Neuronal stem cell (in vitro differentiated cells): Measurements from ENCODE around the gene SKA2.
"Not testable (repeated sequence)": the region's sequence is repeated elsewhere in the genome, so short reads cannot be mapped to it uniquely, and the experiment has no call there.

Source experiments
- DNase-seq: peaks from one replicate; pipeline ENCODE4 v3.0.0-alpha.2; 2013; ENCODE audit warnings: low spot score
- H2AFZ ChIP-seq: one replicate; pipeline ENCODE4 v1.6.1; 2013; ENCODE audit warnings: mild to moderate bottlenecking, low read length, inconsistent platforms
- H2AK5ac ChIP-seq: 2 replicates; pipeline ENCODE4 v1.6.1; 2013; ENCODE audit warnings: low read depth, mild to moderate bottlenecking, inconsistent platforms, low read length, moderate library complexity, mixed read lengths
- H2BK120ac ChIP-seq: 2 replicates; pipeline ENCODE4 v1.6.1; 2013; ENCODE audit warnings: low read depth, mild to moderate bottlenecking, inconsistent platforms, low read length, moderate library complexity, mixed read lengths
- H2BK12ac ChIP-seq: one replicate; pipeline ENCODE4 v1.6.1; 2013; ENCODE audit warnings: low read length, inconsistent platforms
- H2BK15ac ChIP-seq: 2 replicates; pipeline ENCODE4 v1.6.1; 2013; ENCODE audit warnings: mild to moderate bottlenecking, low read length, inconsistent platforms, mixed read lengths
- H2BK5ac ChIP-seq: one replicate; pipeline ENCODE4 v1.6.1; 2013; ENCODE audit warnings: inconsistent platforms, mild to moderate bottlenecking, low read length, moderate library complexity
- H3K14ac ChIP-seq: one replicate; pipeline ENCODE4 v1.6.1; 2013; ENCODE audit warnings: low read length, inconsistent platforms
- H3K18ac ChIP-seq: 2 replicates; pipeline ENCODE4 v1.6.1; 2013; ENCODE audit warnings: low read length, inconsistent platforms
- H3K23ac ChIP-seq: 2 replicates; pipeline ENCODE4 v1.6.1; 2013; ENCODE audit warnings: low read depth, mild to moderate bottlenecking, mixed read lengths, low read length, inconsistent platforms; ENCODE audit not compliant: poor library complexity
- H3K27ac ChIP-seq: replicated peaks from 3 replicates; pipeline ENCODE4 v1.5.1; 2013; ENCODE audit warnings: low read length, inconsistent platforms
- H3K27me3 ChIP-seq, 3 experiments: 2 replicates each; pipeline ENCODE4 v1.6.1; 2013; ENCODE audit warnings: low read length in 3 of 3, mild to moderate bottlenecking in 2 of 3, inconsistent platforms in 1 of 3, low read depth in 1 of 3, mixed read lengths in 1 of 3, moderate library complexity in 1 of 3; ENCODE audit not compliant: control insufficient read depth in 3 of 3, insufficient read depth in 3 of 3
- H3K36me3 ChIP-seq, 2 donors: replicated peaks in 1 of 2; 2 replicates each; pipeline ENCODE4 v1.6.1; 2013; ENCODE audit warnings: low read length in 2 of 2; ENCODE audit not compliant: control insufficient read depth in 2 of 2, insufficient read depth in 2 of 2
- H3K4ac ChIP-seq: 2 replicates; pipeline ENCODE4 v1.6.1; 2013; ENCODE audit warnings: inconsistent platforms, mild to moderate bottlenecking, low read length, moderate library complexity
- H3K4me1 ChIP-seq, 2 donors: 1 replicate in 1 of 2; 2 replicates in 1 of 2; pipeline ENCODE4 v1.6.1; 2013; ENCODE audit warnings: low read length in 2 of 2, low read depth in 1 of 2; ENCODE audit not compliant: control insufficient read depth in 2 of 2, insufficient read depth in 1 of 2
- H3K4me2 ChIP-seq: one replicate; pipeline ENCODE4 v1.6.1; 2013; ENCODE audit warnings: mild to moderate bottlenecking, low read length, inconsistent platforms; ENCODE audit not compliant: insufficient read depth, poor library complexity, severe bottlenecking
- H3K4me3 ChIP-seq, 2 donors: 2 replicates each; pipeline ENCODE4 v1.5.1; 2013; ENCODE audit warnings: low read length in 2 of 2, mild to moderate bottlenecking in 2 of 2, inconsistent platforms in 1 of 2, moderate library complexity in 1 of 2
- H3K79me1 ChIP-seq: one replicate; pipeline ENCODE4 v1.6.1; 2013; ENCODE audit warnings: low read depth, mild to moderate bottlenecking, inconsistent platforms, low read length, moderate library complexity
- H3K9ac ChIP-seq: one replicate; pipeline ENCODE4 v1.6.1; 2013; ENCODE audit warnings: mild to moderate bottlenecking, low read depth, low read length, inconsistent platforms; ENCODE audit not compliant: poor library complexity
- H3K9me3 ChIP-seq, 2 donors: replicated peaks in 1 of 2; 2 replicates each; pipeline versions ENCODE3 to v1.6.1; 2013; ENCODE audit warnings: low read length in 2 of 2, mild to moderate bottlenecking in 2 of 2, inconsistent platforms in 1 of 2, low read depth in 1 of 2, mixed read lengths in 1 of 2, moderate library complexity in 1 of 2; ENCODE audit not compliant: control insufficient read depth in 2 of 2, insufficient read depth in 1 of 2
- H4K8ac ChIP-seq: one replicate; pipeline ENCODE4 v1.6.1; 2013; ENCODE audit warnings: low read depth, mild to moderate bottlenecking, inconsistent platforms, low read length, moderate library complexity
- H4K91ac ChIP-seq: one replicate; pipeline ENCODE4 v1.6.1; 2013; ENCODE audit warnings: low read length, low read depth, mild to moderate bottlenecking, inconsistent platforms; ENCODE audit not compliant: poor library complexity
- WGBS, 2 donors: extraction: QIAGEN DNeasy Blood & Tissue Kit; methylation state at CpG; one replicate each; pipeline ENCODE4 v1.1.7; 2013; ENCODE audit warnings: missing lambda C conversion rate in 2 of 2, mixed read lengths in 1 of 2; ENCODE audit not compliant: insufficient read length in 2 of 2, insufficient replicate concordance in 1 of 2; ENCODE audit errors: extremely low coverage in 2 of 2; 5-methylcytosine and 5-hydroxymethylcytosine counted together

The SKA2 gene

GRCh38 chr17:59138339-59138738, 16.6 kb downstream of the SKA2 start:
- H3K18ac ChIP-seq, H3K4me2 ChIP-seq, H3K23ac ChIP-seq, H3K14ac ChIP-seq, H3K4me1 ChIP-seq, H3K4me3 ChIP-seq, H3K27me3 ChIP-seq, H3K27ac ChIP-seq, H2BK5ac ChIP-seq, H2BK120ac ChIP-seq, H4K8ac ChIP-seq, H2AFZ ChIP-seq, H3K9ac ChIP-seq, H3K4ac ChIP-seq, H3K9me3 ChIP-seq, DNase-seq, H2AK5ac ChIP-seq, H2BK15ac ChIP-seq, H2BK12ac ChIP-seq, H3K79me1 ChIP-seq, H4K91ac ChIP-seq: not testable (repeated sequence)
- WGBS, 2 donors: no CpG with 5 or more reads among the region's 10 CpGs
- peaks cover 3 to 75% of the 10 kb centered on the region in 2 donors for H3K36me3 ChIP-seq

GRCh38 chr17:59131131-59131530, 23.9 kb downstream of the SKA2 start:
- no peaks in the 10 kb centered on the region for H3K27me3 ChIP-seq
- no peak overlapping the region for H3K9ac ChIP-seq

GRCh38 chr17:59129814-59130213, 25.2 kb downstream of the SKA2 start:
- no peak overlapping the region for H2BK15ac ChIP-seq
- H4K8ac ChIP-seq: no peak overlapping the region
- H3K14ac ChIP-seq: no peak overlapping the region
- H2BK120ac ChIP-seq: no peak overlapping the region
- no peak overlapping the region for H3K18ac ChIP-seq
- no peak for DNase-seq
- no peak overlapping the region for H4K91ac ChIP-seq
- peaks cover 6% of the 10 kb centered on the region for H3K79me1 ChIP-seq
- H3K9ac ChIP-seq: no peak overlapping the region
- H2AK5ac ChIP-seq: no peak overlapping the region
- H2BK5ac ChIP-seq: no peak overlapping the region
- H2BK12ac ChIP-seq: no peak overlapping the region
- no CpG with 5 or more reads among the region's 2 CpGs for WGBS, 2 donors
- H3K27me3 ChIP-seq: no peaks in the 10 kb centered on the region
- H3K9me3 ChIP-seq: peaks cover 0 to 4% of the 10 kb centered on the region in 2 donors
- no peak overlapping the region for H3K4me2 ChIP-seq
- no peak overlapping the region for H3K4me3 ChIP-seq
- H3K4me1 ChIP-seq: no peaks in the 10 kb centered on the region
- H2AFZ ChIP-seq: no peak overlapping the region
- no peak overlapping the region for H3K4ac ChIP-seq
- H3K36me3 ChIP-seq: peaks cover 5 to 93% of the 10 kb centered on the region in 2 donors
- H3K23ac ChIP-seq: no peak overlapping the region
- H3K27ac ChIP-seq: no peak overlapping the region

More at GRCh38 chr17:59131131-59131530, 23.9 kb downstream of the SKA2 start:
- DNase-seq: no peak
- no peak overlapping the region for H2BK12ac ChIP-seq
- no peak overlapping the region for H3K4ac ChIP-seq
- H3K4me1 ChIP-seq: no peaks in the 10 kb centered on the region
- WGBS, 2 donors: no CpG with 5 or more reads among the region's 1 CpG
- H4K91ac ChIP-seq: no peak overlapping the region
- H2BK15ac ChIP-seq: no peak overlapping the region
- H3K36me3 ChIP-seq: peaks cover 5 to 91% of the 10 kb centered on the region in 2 donors
- no peak overlapping the region for H3K4me3 ChIP-seq
- H3K23ac ChIP-seq: no peak overlapping the region
- H2AFZ ChIP-seq: no peak overlapping the region
- H2BK120ac ChIP-seq: no peak overlapping the region
- H3K18ac ChIP-seq: no peak overlapping the region
- no peak overlapping the region for H3K27ac ChIP-seq
- H2BK5ac ChIP-seq: no peak overlapping the region
- no peak overlapping the region for H3K14ac ChIP-seq
- H3K4me2 ChIP-seq: no peak overlapping the region
- no peak overlapping the region for H2AK5ac ChIP-seq
- no peak overlapping the region for H4K8ac ChIP-seq
- peaks cover 0 to 3% of the 10 kb centered on the region in 2 donors for H3K9me3 ChIP-seq
- peaks cover 6% of the 10 kb centered on the region for H3K79me1 ChIP-seq

GRCh38 chr17:59126809-59127417, 28.1 kb downstream of the SKA2 start:
- Histone ChIP-seq H3K27ac (no peak overlapping the region), H3K36me3 (peaks cover 7 to 94% of the 10 kb centered on the region in 2 donors), H2AK5ac (no peak overlapping the region), H3K4ac (no peak overlapping the region), H4K91ac (no peak overlapping the region), H4K8ac (no peak overlapping the region), H2BK120ac (no peak overlapping the region), H2BK5ac (no peak overlapping the region), H3K14ac (no peak overlapping the region), H3K9ac (no peak overlapping the region), H2BK15ac (no peak overlapping the region), H3K4me2 (no peak overlapping the region), H3K4me3 (no peak overlapping the region), H3K23ac (no peak overlapping the region), H2AFZ (no peak overlapping the region), H3K79me1 (peaks cover 2% of the 10 kb centered on the region), H3K9me3 (peaks cover 0 to 4% of the 10 kb centered on the region in 2 donors), H3K18ac (no peak overlapping the region), H3K4me1 (no peaks in the 10 kb centered on the region), H2BK12ac (no peak overlapping the region), H3K27me3 (no peaks in the 10 kb centered on the region)
- WGBS, 2 donors: 100% methylated on average over 1 of the region's 3 CpGs
- no peak for DNase-seq
